Uterus (tissue), 4 donors: Measurements from ENCODE around the gene IDUA. TPM values are rescaled to one million over a fixed set of nuclear protein-coding genes. Genes with fewer than 3 reads are reported as not detected.

Experiments
- DNase-seq, 2 donors: peaks; one replicate each; pipeline ENCODE4 v3.0.0-alpha.2; 2019 to 2020
- H3K27ac ChIP-seq, 2 donors: fragments of 200-600 bp; sonication (generic); 1 replicate in 1 of 2; 2 replicates in 1 of 2; pipeline ENCODE4 v1.5.1; 2016 to 2018
- H3K27me3 ChIP-seq, 2 donors: fragments of 200-600 bp; sonication (generic); one replicate each; pipeline ENCODE4 v1.5.1; 2018 to 2019; ENCODE audit warnings: control low read depth in 1 of 2
- H3K36me3 ChIP-seq, 2 donors: fragments of 200-600 bp; sonication (generic); one replicate each; pipeline ENCODE4 v1.5.1; 2019; ENCODE audit warnings: control low read depth in 1 of 2
- H3K4me1 ChIP-seq, 2 donors: fragments of 200-600 bp; sonication (generic); one replicate each; pipeline ENCODE4 v1.5.1; 2018 to 2019; ENCODE audit warnings: control low read depth in 1 of 2
- H3K4me3 ChIP-seq, 2 donors: fragments of 200-600 bp; sonication (generic); 1 replicate in 1 of 2; 2 replicates in 1 of 2; pipeline ENCODE4 v1.5.1; 2018 to 2019; ENCODE audit warnings: mild to moderate bottlenecking in 1 of 2
- H3K9me3 ChIP-seq, 2 donors: fragments of 200-600 bp; sonication (generic); one replicate each; pipeline ENCODE4 v1.5.1; 2019; ENCODE audit warnings: control low read depth in 1 of 2
- CTCF ChIP-seq, 4 experiments: fragments of 200-600 bp in 2 of 4; fragments of 450-650 bp in 2 of 4; sonication (generic) in 2 of 4; IDR thresholded peaks; one replicate each; pipeline ENCODE4 v1.5.1; 2016 to 2019; ENCODE audit warnings: antibody characterized with exemption in 4 of 4, mild to moderate bottlenecking in 2 of 4, moderate library complexity in 1 of 4
- POLR2A ChIP-seq, 2 donors: fragments of 450-650 bp; IDR thresholded peaks; one replicate each; pipeline ENCODE4 v1.6.1; 2016; ENCODE audit warnings: antibody characterized with exemption in 2 of 2, mild to moderate bottlenecking in 1 of 2, moderate library complexity in 1 of 2
- intact Hi-C: fragments of 100-400 bp; cut with DNase I; formaldehyde crosslinking; loops from one replicate; pipeline ENCODE4 v1.15.1; 2023; ENCODE audit warnings: low total_unique reads
- total RNA-seq, 4 donors: library from RNA; depleted of rRNA in 3 of 4; stranded (reverse); fragments of >200 nt in 3 of 4; gene quantifications; one replicate each; pipeline versions ENCODE4 v1.1.0 to v1.2.4, GENCODE V29; 2014 to 2023
- donor health status: DM: yes; HTN: yes; CAD: no.

The IDUA gene
- total RNA-seq, 4 donors from 2014 or later = 2.8 to 45.8 (median 9.9) TPM

- TF ChIP-seq POLR2A (IDR thresholded peaks at IDR 0.05) (no peak), CTCF (IDR thresholded peaks at IDR 0.05) (no peak)
- Histone ChIP-seq H3K4me3 (no peak overlapping the region), H3K4me1 (no peaks in the 10 kb centered on the region), H3K27me3 (no peaks in the 10 kb centered on the region), H3K36me3 (no peaks in the 10 kb centered on the region), H3K27ac (no peak overlapping the region), H3K9me3 (no peaks in the 10 kb centered on the region)
- intact Hi-C loops = no loop called here
- no peak for DNase-seq
These were observed 39.3 kb upstream of the IDUA start for GRCh38 chr4:947491-947971.

- Histone ChIP-seq H3K4me1 (no peaks in the 10 kb centered on the region), H3K27ac (no peak overlapping the region), H3K4me3 (no peak overlapping the region), H3K9me3 (no peaks in the 10 kb centered on the region), H3K36me3 (no peaks in the 10 kb centered on the region), H3K27me3 (no peaks in the 10 kb centered on the region)
- intact Hi-C loops = no loop called here
- DNase-seq = peak in 1 of 2 donors; percentile 13
- TF ChIP-seq POLR2A (IDR thresholded peaks at IDR 0.05) = no peak
- no peak for TF ChIP-seq CTCF (IDR thresholded peaks at IDR 0.05)
These were observed 38.5 kb upstream of the IDUA start for GRCh38 chr4:948101-948935.

- Histone ChIP-seq H3K27me3 (no peaks in the 10 kb centered on the region), H3K27ac (no peak overlapping the region), H3K4me3 (no peak overlapping the region), H3K36me3 (no peaks in the 10 kb centered on the region), H3K9me3 (no peaks in the 10 kb centered on the region), H3K4me1 (no peaks in the 10 kb centered on the region)
- DNase-seq = no peak
- no peak for TF ChIP-seq CTCF (IDR thresholded peaks at IDR 0.05)
- no peak for TF ChIP-seq POLR2A (IDR thresholded peaks at IDR 0.05)
- intact Hi-C loops = no loop called here
These were observed 37.9 kb upstream of the IDUA start for GRCh38 chr4:948936-949300.

- intact Hi-C loops = no loop called here
- no peaks in the 10 kb centered on the region for H3K9me3 ChIP-seq
- H3K27me3 ChIP-seq = no peaks in the 10 kb centered on the region
- H3K4me1 ChIP-seq = no peaks in the 10 kb centered on the region
- H3K36me3 ChIP-seq = no peaks in the 10 kb centered on the region
- no peak overlapping the region for H3K27ac ChIP-seq
- H3K4me3 ChIP-seq = no peak overlapping the region
- no peak for DNase-seq
- TF ChIP-seq POLR2A (IDR thresholded peaks at IDR 0.05) (no peak), CTCF (IDR thresholded peaks at IDR 0.05) (no peak)
These were observed 37.2 kb upstream of the IDUA start for GRCh38 chr4:949656-950055.

GRCh38 chr4:950136-951020 is 36.5 kb upstream of the IDUA start:
- Histone ChIP-seq H3K36me3 (no peaks in the 10 kb centered on the region), H3K4me1 (no peaks in the 10 kb centered on the region), H3K4me3 (no peak overlapping the region), H3K27me3 (no peaks in the 10 kb centered on the region), H3K9me3 (no peaks in the 10 kb centered on the region), H3K27ac (no peak overlapping the region)
- TF ChIP-seq CTCF (IDR thresholded peaks at IDR 0.05) = no peak
- TF ChIP-seq POLR2A (IDR thresholded peaks at IDR 0.05) = no peak
- DNase-seq = no peak
- intact Hi-C loops = no loop called here
